Measurements from ENCODE around the gene LDLRAD4.

- TF ChIP-seq CTCF (IDR thresholded peaks at IDR 0.05), result no peak
- no peak for TF ChIP-seq POLR2A (IDR thresholded peaks at IDR 0.05)
Observed at GRCh38 chr18:13647761-13648160, 429.2 kb downstream of the LDLRAD4 start.
